K562 (cell line): ENCODE data around the gene CST8. TPM values are rescaled to one million over a fixed set of nuclear protein-coding genes. Genes with fewer than 3 reads are reported as not detected.

Source experiments
- HNRNPLL ChIP-seq: fragments of 200-400 bp; formaldehyde crosslinking; IDR thresholded peaks from 2 replicates; pipeline ENCODE4 v1.6.1; 2017; ENCODE audit warnings: low read length, low read depth, mild to moderate bottlenecking; ENCODE audit not compliant: poor library complexity, severe bottlenecking
- ZFP91 ChIP-seq: sonication (generic); formaldehyde crosslinking; IDR thresholded peaks from 2 replicates; pipeline ENCODE4 v1.8.0; 2022; ENCODE audit warnings: mild to moderate bottlenecking, missing genetic modification reagents
- polyA plus RNA-seq, 8 experiments: library from polyadenylated mRNA; depleted of rRNA in 4 of 8; stranded (reverse) in 5 of 8; unstranded in 3 of 8; fragments of >200 nt; fragmentation: Nextera tagmentation in 2 of 8; fragmentation: Illumina TruSeq in 1 of 8; extraction: Ambion mirVana in 2 of 8; extraction: Trizol in 1 of 8; gene quantifications; 2 replicates each; pipeline versions ENCODE4 v1.2.1 to v1.2.3, GENCODE V29; 2011 to 2014; ENCODE audit warnings: inconsistent platforms in 1 of 8, missing spikeins in 1 of 8
- total RNA-seq, 7 experiments: library from RNA; depleted of rRNA in 6 of 7; stranded (reverse); fragments of >200 nt in 6 of 7; fragmentation: Illumina TruSeq in 2 of 7; extraction: Trizol in 2 of 7; gene quantifications; 2 replicates each; pipeline versions ENCODE4 v1.2.1 to v1.2.3, GENCODE V29; 2011 to 2021; ENCODE audit warnings: low replicate concordance in 1 of 7
- TF ChIP-seq, protein P1 (sequence below): IDR thresholded peaks from 2 replicates; pipeline ENCODE4 v1.6.1; 2011; ENCODE audit warnings: borderline replicate concordance, low read depth, mild to moderate bottlenecking, moderate library complexity, low read length; ENCODE audit not compliant: insufficient read depth, poor library complexity, severe bottlenecking
- TF ChIP-seq, protein P2 (sequence below), 3 experiments: fragments of 200-800 bp in 1 of 3; sonication (Bioruptor generic) in 1 of 3; sonication (generic) in 1 of 3; formaldehyde crosslinking in 1 of 3; IDR thresholded peaks; 2 replicates each; pipeline versions ENCODE4 v1.6.1 to v1.8.0; 2016 to 2022; ENCODE audit warnings: mild to moderate bottlenecking in 2 of 3, missing compliant biosample characterization in 2 of 3, missing genetic modification characterization in 2 of 3, missing genetic modification reagents in 1 of 3

Gene CST8
- total and polyA plus RNA-seq, 9 of the 15 experiments (the other 6 are each of a cell fraction or from before 2014, with no cell fraction given) = not detected

- TF ChIP-seq ZFP91 (CRISPR knock-in tag) (no peak), HNRNPLL (no peak)
- TF ChIP-seq, protein P1, sequence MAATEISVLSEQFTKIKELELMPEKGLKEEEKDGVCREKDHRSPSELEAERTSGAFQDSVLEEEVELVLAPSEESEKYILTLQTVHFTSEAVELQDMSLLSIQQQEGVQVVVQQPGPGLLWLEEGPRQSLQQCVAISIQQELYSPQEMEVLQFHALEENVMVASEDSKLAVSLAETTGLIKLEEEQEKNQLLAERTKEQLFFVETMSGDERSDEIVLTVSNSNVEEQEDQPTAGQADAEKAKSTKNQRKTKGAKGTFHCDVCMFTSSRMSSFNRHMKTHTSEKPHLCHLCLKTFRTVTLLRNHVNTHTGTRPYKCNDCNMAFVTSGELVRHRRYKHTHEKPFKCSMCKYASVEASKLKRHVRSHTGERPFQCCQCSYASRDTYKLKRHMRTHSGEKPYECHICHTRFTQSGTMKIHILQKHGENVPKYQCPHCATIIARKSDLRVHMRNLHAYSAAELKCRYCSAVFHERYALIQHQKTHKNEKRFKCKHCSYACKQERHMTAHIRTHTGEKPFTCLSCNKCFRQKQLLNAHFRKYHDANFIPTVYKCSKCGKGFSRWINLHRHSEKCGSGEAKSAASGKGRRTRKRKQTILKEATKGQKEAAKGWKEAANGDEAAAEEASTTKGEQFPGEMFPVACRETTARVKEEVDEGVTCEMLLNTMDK = no peak
- TF ChIP-seq, protein P2, sequence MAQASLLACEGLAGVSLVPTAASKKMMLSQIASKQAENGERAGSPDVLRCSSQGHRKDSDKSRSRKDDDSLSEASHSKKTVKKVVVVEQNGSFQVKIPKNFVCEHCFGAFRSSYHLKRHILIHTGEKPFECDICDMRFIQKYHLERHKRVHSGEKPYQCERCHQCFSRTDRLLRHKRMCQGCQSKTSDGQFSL (CRISPR knock-in tag; IDR thresholded peaks at IDR 0.05) = no peak
- TF ChIP-seq, protein P2 (tag; IDR thresholded peaks at IDR 0.05) = no peak
Observed at GRCh38 chr20:23536328-23536974, 45.5 kb downstream of the CST8 start (continued).
